Ectodermal cell (in vitro differentiated cells): Measurements from ENCODE around the gene NHP2.

ENCODE experiments used
- H3K27ac ChIP-seq: 2 replicates; pipeline ENCODE4 v1.7.0; 2013; ENCODE audit warnings: mild to moderate bottlenecking, low read depth, low read length; ENCODE audit not compliant: insufficient read depth, poor library complexity, severe bottlenecking
- H3K27me3 ChIP-seq: 2 replicates; pipeline ENCODE4 v1.7.0; 2013; ENCODE audit warnings: mild to moderate bottlenecking, low read length; ENCODE audit not compliant: insufficient read depth, control insufficient read depth, poor library complexity, severe bottlenecking
- H3K36me3 ChIP-seq: one replicate; pipeline ENCODE4 v1.7.0; 2013; ENCODE audit warnings: low read length; ENCODE audit not compliant: control insufficient read depth, insufficient read depth
- H3K4me1 ChIP-seq: one replicate; pipeline ENCODE4 v1.7.0; 2013; ENCODE audit warnings: low read length; ENCODE audit not compliant: control insufficient read depth, insufficient read depth
- H3K4me3 ChIP-seq: 2 replicates; pipeline ENCODE4 v1.7.0; 2013; ENCODE audit warnings: low read depth, low read length, control low read depth; ENCODE audit not compliant: insufficient read depth
- H3K9me3 ChIP-seq: 2 replicates; pipeline ENCODE4 v1.7.0; 2013; ENCODE audit warnings: mild to moderate bottlenecking, low read length, moderate library complexity; ENCODE audit not compliant: control insufficient read depth
- WGBS, 2 experiments: methylation state at CpG; one replicate each; pipeline ENCODE4 v1.1.7; 2013; ENCODE audit warnings: missing lambda C conversion rate in 2 of 2; 5-methylcytosine and 5-hydroxymethylcytosine counted together

NHP2 gene

DNA sequence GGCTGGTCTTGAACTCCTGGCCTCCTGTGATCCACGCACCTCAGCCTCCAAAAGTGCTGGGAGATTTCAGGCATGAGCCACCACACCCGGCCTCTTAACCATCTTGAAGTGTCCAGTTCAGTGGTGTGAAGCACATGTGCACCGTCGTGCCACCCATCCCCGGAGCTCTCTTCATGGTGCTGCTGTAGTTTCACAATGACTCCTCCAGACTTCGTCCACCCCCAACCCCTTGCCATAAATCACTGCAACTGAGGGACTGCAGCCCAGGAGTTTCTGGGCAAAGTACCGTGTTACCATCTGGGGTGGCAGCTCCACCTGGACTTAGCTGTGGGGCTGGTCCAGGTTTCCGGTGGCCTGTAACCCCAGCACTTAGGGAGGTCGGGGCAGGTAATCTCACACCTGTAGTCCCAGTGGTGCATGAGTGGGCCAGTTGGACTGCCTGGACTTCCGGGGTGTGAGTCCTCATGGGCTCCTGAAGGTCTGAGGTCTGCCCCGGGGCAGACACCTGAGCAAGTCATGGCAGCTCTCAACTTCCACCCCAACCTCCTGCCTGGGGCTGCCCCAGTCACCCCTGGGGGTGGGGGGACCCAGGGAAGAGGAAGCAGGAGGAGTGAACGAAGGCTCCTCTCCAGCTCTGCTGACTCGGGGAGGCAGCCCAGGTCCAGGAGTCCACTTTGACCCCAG lies 47.0 kb downstream of the NHP2 start:
- 95% methylated on average over 13 of the region's 13 CpGs for WGBS, 2 experiments
- peaks cover 14% of the 10 kb centered on the region for H3K4me1 ChIP-seq
- H3K36me3 ChIP-seq, result no peaks in the 10 kb centered on the region
- no peaks in the 10 kb centered on the region for H3K9me3 ChIP-seq
- H3K4me3 ChIP-seq, result no peak overlapping the region
- H3K27me3 ChIP-seq, result no peaks in the 10 kb centered on the region
- no peak overlapping the region for H3K27ac ChIP-seq

DNA sequence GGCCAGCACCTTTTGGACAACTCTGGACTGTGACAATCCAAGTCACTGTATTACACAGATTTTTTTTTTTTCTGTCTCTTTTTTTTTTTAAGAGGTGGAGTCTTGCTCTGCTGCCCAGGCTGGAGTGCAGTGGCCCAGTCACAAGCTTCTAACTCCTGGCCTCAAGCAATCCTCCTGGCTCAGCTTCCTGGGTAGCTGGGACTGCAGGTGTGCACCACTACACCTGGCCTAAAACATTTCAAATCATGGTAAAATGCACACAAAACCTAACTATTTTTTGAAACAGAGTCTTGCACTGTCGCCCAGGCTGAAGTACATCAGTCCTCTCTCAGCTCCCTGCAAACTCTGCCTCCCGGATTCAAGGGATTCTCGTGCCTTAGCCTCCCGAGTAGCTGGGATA lies 47.6 kb downstream of the NHP2 start:
- no peaks in the 10 kb centered on the region for H3K9me3 ChIP-seq
- 69 to 73% methylated on average over 4 of the region's 4 CpGs for WGBS, 2 experiments
- H3K36me3 ChIP-seq, result no peaks in the 10 kb centered on the region

DNA sequence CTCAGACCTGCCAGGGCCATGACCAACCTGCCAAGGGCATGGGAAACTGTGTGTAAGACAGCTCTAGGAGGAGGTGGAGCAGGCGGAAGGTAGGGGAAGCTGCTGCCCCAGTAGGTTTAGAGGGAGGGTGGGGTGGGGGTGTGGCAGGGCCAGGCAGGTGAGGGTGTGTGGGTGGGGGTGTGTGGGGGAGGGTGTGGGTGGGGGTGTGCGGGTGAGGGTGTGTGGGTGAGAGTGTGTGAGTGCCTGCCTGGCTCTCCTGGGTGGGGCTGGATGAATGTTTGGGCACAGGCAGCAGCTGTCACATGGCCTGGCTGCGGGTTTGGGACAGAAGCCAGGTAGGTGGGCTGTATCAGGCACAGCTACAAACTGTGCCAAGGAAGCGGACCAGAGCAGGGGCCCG lies 49.2 kb downstream of the NHP2 start:
- 88 to 95% methylated on average over 5 of the region's 5 CpGs for WGBS, 2 experiments
- no peaks in the 10 kb centered on the region for H3K27me3 ChIP-seq
- peaks cover 14% of the 10 kb centered on the region for H3K4me1 ChIP-seq
- no peaks in the 10 kb centered on the region for H3K36me3 ChIP-seq
- no peak overlapping the region for H3K4me3 ChIP-seq
- no peak overlapping the region for H3K27ac ChIP-seq
- H3K9me3 ChIP-seq, result no peaks in the 10 kb centered on the region

More for the DNA sequence above, 47.6 kb downstream of the NHP2 start:
- H3K4me1 ChIP-seq, result peaks cover 14% of the 10 kb centered on the region
- no peak overlapping the region for H3K27ac ChIP-seq
- no peaks in the 10 kb centered on the region for H3K27me3 ChIP-seq
- H3K4me3 ChIP-seq, result no peak overlapping the region

DNA sequence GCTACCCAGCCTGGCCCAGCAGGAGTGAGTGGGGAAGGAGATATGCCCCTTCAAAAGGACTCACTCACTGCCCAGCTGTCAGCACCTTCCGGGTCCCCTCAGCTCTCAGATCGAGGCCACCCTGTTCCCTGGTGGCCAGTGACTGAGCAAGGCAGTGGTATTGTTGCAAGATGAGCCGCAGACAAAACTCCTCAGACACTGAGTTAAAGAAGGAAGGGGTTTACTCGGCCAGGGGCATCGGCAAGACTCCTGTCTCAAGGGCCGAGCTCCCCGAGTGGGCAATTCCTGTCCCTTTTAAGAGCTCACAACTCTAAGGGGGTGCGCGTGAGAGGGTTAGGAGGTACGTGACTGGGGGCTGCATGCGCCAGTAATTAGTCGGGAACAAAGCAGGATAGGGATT lies 50.1 kb downstream of the NHP2 start:
- WGBS, 2 experiments, result 91% methylated on average over 12 of the region's 12 CpGs
- no peaks in the 10 kb centered on the region for H3K9me3 ChIP-seq

More for the DNA sequence above, 50.1 kb downstream of the NHP2 start:
- Histone ChIP-seq H3K27me3 (no peaks in the 10 kb centered on the region), H3K4me1 (peaks cover 10% of the 10 kb centered on the region), H3K27ac (no peak overlapping the region), H3K4me3 (no peak overlapping the region), H3K36me3 (no peaks in the 10 kb centered on the region)
